A549 (cell line): ENCODE results near the gene DRD2. TPM values are rescaled to one million over a fixed set of nuclear protein-coding genes. Genes with fewer than 3 reads are reported as not detected.

ENCODE experiments used
- ATAC-seq, 2 experiments: fragments of 200-7000 bp in 1 of 2; fragments of >200 bp in 1 of 2; cut with Nextera tagmentation in 1 of 2; cut with Tn5 transposase in 1 of 2; 3 replicates each; pipeline versions ENCODE4 v1.8.0 to v1.9.1; 2018 to 2020; ENCODE audit warnings: mild to moderate bottlenecking in 1 of 2, moderate library complexity in 1 of 2
- CTCF ChIA-PET: fragments of 300-600 bp; sonication (Branson Sonifier 250); formaldehyde crosslinking; extraction: SDS; loops from one replicate; lab custom pipeline; 2021; ENCODE audit warnings: antibody characterized with exemption, inconsistent platforms; lab: Yijun Ruan, JAX
- POLR2A ChIA-PET: fragments of 350-600 bp; formaldehyde crosslinking; extraction: SDS; loops from one replicate; lab custom pipeline; 2021; ENCODE audit warnings: antibody characterized with exemption, inconsistent platforms; lab: Yijun Ruan, JAX
- DNase-seq, 2 experiments: peaks; one replicate each; pipeline versions ENCODE4 v3.0.0 to v3.0.0-alpha.2; 2011 to 2016; ENCODE audit warnings: low read depth in 1 of 2, low spot score in 1 of 2
- FAIRE-seq: peaks from 2 replicates; lab custom pipeline; 2011; peaks lifted over from hg19 to GRCh38; lab: Jason Lieb, UNC
- H3K27ac ChIP-seq, 2 experiments: fragments of >200 bp; sonication (Bioruptor Twin); formaldehyde crosslinking; 3 replicates each; pipeline ENCODE4 v1.5.1; 2016 to 2017
- H3K4me1 ChIP-seq: fragments of >200 bp; sonication (Bioruptor Twin); formaldehyde crosslinking; 3 replicates; pipeline ENCODE4 v1.6.1; 2016
- H3K4me2 ChIP-seq: fragments of >200 bp; sonication (Bioruptor Twin); formaldehyde crosslinking; 3 replicates; pipeline ENCODE4 v1.6.1; 2016
- H3K4me3 ChIP-seq: fragments of >200 bp; sonication (Bioruptor Twin); formaldehyde crosslinking; 3 replicates; pipeline ENCODE4 v1.5.1; 2016
- H3K9me3 ChIP-seq: fragments of >200 bp; sonication (Bioruptor Twin); formaldehyde crosslinking; 3 replicates; pipeline ENCODE4 v1.6.1; 2016
- CBX2 ChIP-seq: fragments of 200-600 bp; sonication (generic); IDR thresholded peaks from 2 replicates; pipeline ENCODE4 v1.6.1; 2016; ENCODE audit warnings: low read depth, mild to moderate bottlenecking, borderline replicate concordance
- CHD4 ChIP-seq: fragments of 200-600 bp; sonication (generic); IDR thresholded peaks from 2 replicates; pipeline ENCODE4 v1.6.1; 2016; ENCODE audit warnings: antibody characterized with exemption, mild to moderate bottlenecking, borderline replicate concordance
- EHF ChIP-seq: fragments of 250-450 bp; sonication (Bioruptor Pico); IDR thresholded peaks from 2 replicates; pipeline ENCODE4 v1.5.0; 2020; ENCODE audit warnings: mild to moderate bottlenecking
- ELK1 ChIP-seq: fragments of 150-350 bp; IDR thresholded peaks from 2 replicates; pipeline ENCODE4 v1.6.1; 2014; ENCODE audit warnings: low read depth, mild to moderate bottlenecking, low read length
- ESRRA ChIP-seq: fragments of 150-350 bp; IDR thresholded peaks from 2 replicates; pipeline ENCODE4 v1.6.1; 2014; ENCODE audit warnings: mild to moderate bottlenecking, low read length, borderline replicate concordance
- FOXS1 ChIP-seq: fragments of 250-450 bp; sonication (Bioruptor Pico); IDR thresholded peaks from 2 replicates; pipeline ENCODE4 v1.5.0; 2020; ENCODE audit warnings: mild to moderate bottlenecking, moderate library complexity
- HDAC2 ChIP-seq: fragments of 200-600 bp; sonication (generic); IDR thresholded peaks from 2 replicates; pipeline ENCODE4 v1.6.1; 2016
- HOXB13 ChIP-seq: fragments of 250-450 bp; sonication (Bioruptor Pico); IDR thresholded peaks from 2 replicates; pipeline ENCODE4 v1.5.0; 2020; ENCODE audit warnings: low read depth, mild to moderate bottlenecking, moderate library complexity
- HOXB5 ChIP-seq: fragments of 250-450 bp; sonication (Bioruptor Pico); IDR thresholded peaks from 2 replicates; pipeline ENCODE4 v1.5.0; 2020; ENCODE audit warnings: mild to moderate bottlenecking, moderate library complexity
- JUNB ChIP-seq: fragments of >200 bp; sonication (Bioruptor Twin); formaldehyde crosslinking; IDR thresholded peaks from 2 replicates; pipeline ENCODE4 v1.6.1; 2016
- KDM1A ChIP-seq: fragments of 200-600 bp; sonication (generic); IDR thresholded peaks from 2 replicates; pipeline ENCODE4 v1.6.1; 2016; ENCODE audit warnings: low read depth, mild to moderate bottlenecking
- MAZ ChIP-seq: fragments of 150-350 bp; IDR thresholded peaks from 2 replicates; pipeline ENCODE4 v1.6.1; 2014; ENCODE audit warnings: antibody characterized with exemption, low read depth, low read length, borderline replicate concordance
- MYC ChIP-seq: IDR thresholded peaks from 2 replicates; pipeline ENCODE4 v1.6.1; 2012; ENCODE audit warnings: mild to moderate bottlenecking, inconsistent platforms, low read length, improper control_type of control experiment, borderline replicate concordance
- PHF8 ChIP-seq: fragments of 200-600 bp; sonication (generic); IDR thresholded peaks from 2 replicates; pipeline ENCODE4 v1.6.1; 2016; ENCODE audit warnings: low read depth, mild to moderate bottlenecking, antibody characterized with exemption, moderate library complexity, borderline replicate concordance
- POLR2A ChIP-seq: IDR thresholded peaks from 2 replicates; pipeline ENCODE4 v1.6.1; 2012; ENCODE audit warnings: mild to moderate bottlenecking, low read length
- POLR2AphosphoS2 ChIP-seq: conservative IDR thresholded peaks from 2 replicates; pipeline ENCODE4 v1.6.1; 2012; ENCODE audit warnings: low read length, improper control_type of control experiment, inconsistent platforms
- RNF2 ChIP-seq: fragments of 200-600 bp; sonication (generic); IDR thresholded peaks from 2 replicates; pipeline ENCODE4 v1.6.1; 2016; ENCODE audit warnings: low read depth, mild to moderate bottlenecking, antibody characterized with exemption, moderate library complexity, borderline replicate concordance
- SREBF2 ChIP-seq: fragments of 450-650 bp; IDR thresholded peaks from 2 replicates; pipeline ENCODE4 v1.6.1; 2014; ENCODE audit warnings: mild to moderate bottlenecking, moderate library complexity
- TP53 ChIP-seq: fragments of 250-450 bp; sonication (Bioruptor Pico); IDR thresholded peaks from 2 replicates; pipeline ENCODE4 v1.5.0; 2021; ENCODE audit warnings: mild to moderate bottlenecking, moderate library complexity
- ZFP36 ChIP-seq: fragments of 450-650 bp; IDR thresholded peaks from 2 replicates; pipeline ENCODE4 v1.6.1; 2014; ENCODE audit warnings: borderline replicate concordance; ENCODE audit not compliant: partially characterized antibody
- WGBS: methylation state at CpG from one replicate; pipeline ENCODE4 v1.1.6; 2017; ENCODE audit errors: missing lambda C conversion rate; 5-methylcytosine and 5-hydroxymethylcytosine counted together
- polyA plus RNA-seq, 4 experiments: library from polyadenylated mRNA; depleted of rRNA in 3 of 4; stranded (reverse); fragments of >200 nt; fragmentation: RNase III in 1 of 4; extraction: RNeasy Plus Mini Kit Qiagen cat#74134 plus additional on column Dnase treatment in 1 of 4; gene quantifications; 2 replicates in 3 of 4; 3 replicates in 1 of 4; pipeline ENCODE4 v1.2.3, GENCODE V29; 2011 to 2017
- TF ChIP-seq, protein P1 (sequence below): IDR thresholded peaks from 2 replicates; pipeline ENCODE4 v1.6.1; 2012

The DRD2 gene
- polyA plus RNA-seq, 2 of the 4 experiments (the other 2 are of a cell fraction), result not detected

DNA sequence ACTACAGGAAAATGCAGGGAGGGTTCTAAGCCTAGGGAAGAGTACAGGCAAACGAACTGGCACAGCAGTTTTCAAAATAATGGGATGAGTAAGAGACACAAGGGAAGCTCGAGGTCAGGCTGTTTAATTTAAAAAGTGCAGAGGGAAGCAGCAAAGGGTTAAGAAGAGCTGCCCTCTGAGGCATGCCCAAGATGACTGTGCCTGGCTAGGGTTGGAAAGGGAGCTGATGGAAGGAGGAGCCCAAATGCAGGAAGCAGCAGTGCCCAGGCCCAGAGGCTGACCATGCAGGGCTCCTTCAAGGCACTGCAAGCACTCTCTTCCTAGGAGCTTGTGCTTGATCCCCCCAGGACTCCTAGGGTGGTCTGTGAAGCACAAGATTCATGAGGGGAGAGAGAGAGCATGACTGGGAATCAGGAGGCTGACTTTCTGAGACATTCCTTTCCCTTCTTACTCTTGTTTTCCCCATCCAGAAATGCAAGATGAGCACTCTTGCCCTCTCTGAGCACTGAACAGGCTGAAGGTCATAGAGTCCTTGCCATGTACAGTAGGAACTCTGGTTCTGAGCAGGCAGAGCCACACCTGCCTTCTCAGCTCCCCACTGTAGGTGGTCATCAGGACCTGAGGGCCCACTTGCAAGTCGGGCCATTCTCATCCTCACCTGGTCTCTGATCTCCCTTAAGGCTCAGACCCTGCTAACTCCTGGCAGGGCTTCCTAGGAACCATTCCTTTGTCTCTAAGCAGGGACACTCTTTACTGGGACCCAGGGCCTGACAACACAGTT, 46.7 kb upstream of the DRD2 start:
- Histone ChIP-seq H3K4me2 (no peak overlapping the region), H3K4me1 (no peaks in the 10 kb centered on the region), H3K4me3 (no peak overlapping the region), H3K27ac (no peak overlapping the region), H3K9me3 (no peaks in the 10 kb centered on the region)
- ATAC-seq, result no peak
- 0% methylated on average over 3 of the region's 3 CpGs for WGBS
- TF ChIP-seq JUNB (no peak), CBX2 (no peak), HOXB13 (CRISPR knock-in tag) (no peak), ZFP36 (no peak), CHD4 (no peak), TP53 (CRISPR knock-in tag) (no peak), HOXB5 (CRISPR knock-in tag) (no peak), HDAC2 (no peak), RNF2 (no peak), EHF (CRISPR knock-in tag) (no peak), PHF8 (no peak), SREBF2 (no peak), ELK1 (no peak)
- FAIRE-seq, result no peak
- CTCF ChIA-PET, result interaction anchor here (1.1 to 1.3 kb wide), 3 partner anchors 9 to 11 kb away, joined by 4 to 5 read pairs (median 4); no protein-coding TSS in a partner anchor
- DNase-seq, result no peak
- POLR2A ChIA-PET, result no interaction called here

- no peak for ATAC-seq
- Histone ChIP-seq H3K4me2 (no peak overlapping the region), H3K9me3 (no peaks in the 10 kb centered on the region), H3K4me1 (no peaks in the 10 kb centered on the region), H3K4me3 (no peak overlapping the region)
- CTCF ChIA-PET, result interaction anchor here (1.8 kb wide), 1 partner anchor 13 kb away, joined by 5 read pairs; no protein-coding TSS in a partner anchor
- FAIRE-seq, result no peak
- POLR2A ChIA-PET, result no interaction called here
- DNase-seq, result no peak
- 0% methylated on average over 2 of the region's 4 CpGs for WGBS
- TF ChIP-seq POLR2AphosphoS2, result no peak
- no peak for TF ChIP-seq KDM1A
- no peak for TF ChIP-seq ESRRA
- no peak for TF ChIP-seq MYC
- TF ChIP-seq, protein P1, sequence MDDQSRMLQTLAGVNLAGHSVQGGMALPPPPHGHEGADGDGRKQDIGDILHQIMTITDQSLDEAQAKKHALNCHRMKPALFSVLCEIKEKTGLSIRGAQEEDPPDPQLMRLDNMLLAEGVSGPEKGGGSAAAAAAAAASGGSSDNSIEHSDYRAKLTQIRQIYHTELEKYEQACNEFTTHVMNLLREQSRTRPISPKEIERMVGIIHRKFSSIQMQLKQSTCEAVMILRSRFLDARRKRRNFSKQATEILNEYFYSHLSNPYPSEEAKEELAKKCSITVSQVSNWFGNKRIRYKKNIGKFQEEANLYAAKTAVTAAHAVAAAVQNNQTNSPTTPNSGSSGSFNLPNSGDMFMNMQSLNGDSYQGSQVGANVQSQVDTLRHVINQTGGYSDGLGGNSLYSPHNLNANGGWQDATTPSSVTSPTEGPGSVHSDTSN, result no peak
- no peak for TF ChIP-seq MAZ
- TF ChIP-seq POLR2A, result no peak
- no peak for TF ChIP-seq CHD4
- TF ChIP-seq HDAC2, result no peak
- TF ChIP-seq FOXS1 (CRISPR knock-in tag), result no peak
- no peak for TF ChIP-seq JUNB
- TF ChIP-seq, all 56 proteins: peak for 0
- no peak overlapping the region for H3K27ac ChIP-seq
Observed at GRCh38 chr11:113519989-113520613, 44.9 kb upstream of the DRD2 start.
